GM19043 (cell line): Measurements from ENCODE around the gene AGTPBP1.

Experiments used
- ATAC-seq: cut with Tn5 transposase; IDR thresholded peaks from one replicate; pipeline ENCODE4 v1.9.1; 2021; ENCODE audit warnings: low read depth; ENCODE audit not compliant: unreplicated experiment

The AGTPBP1 gene

DNA sequence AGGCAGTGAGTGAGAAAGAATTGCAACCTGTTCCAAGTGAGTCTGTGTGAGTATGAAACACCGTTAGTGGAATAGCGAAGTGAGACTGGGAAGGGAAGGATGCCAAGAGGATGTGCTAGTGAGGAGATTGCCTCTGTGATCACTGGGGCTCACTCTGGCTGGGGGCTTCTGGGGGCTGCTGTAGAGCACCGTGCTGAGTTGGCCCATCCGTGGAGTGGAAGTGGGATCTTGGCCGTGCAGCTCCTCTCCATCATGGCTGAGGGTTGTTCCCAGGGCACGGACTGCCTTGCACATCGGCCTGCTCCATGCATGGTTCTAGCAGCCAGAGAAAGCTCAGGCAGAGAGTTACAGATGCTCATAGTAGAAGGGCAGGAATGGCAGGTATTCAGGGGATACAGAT, 236.1 kb downstream of the AGTPBP1 start:
- ATAC-seq = no peak

DNA sequence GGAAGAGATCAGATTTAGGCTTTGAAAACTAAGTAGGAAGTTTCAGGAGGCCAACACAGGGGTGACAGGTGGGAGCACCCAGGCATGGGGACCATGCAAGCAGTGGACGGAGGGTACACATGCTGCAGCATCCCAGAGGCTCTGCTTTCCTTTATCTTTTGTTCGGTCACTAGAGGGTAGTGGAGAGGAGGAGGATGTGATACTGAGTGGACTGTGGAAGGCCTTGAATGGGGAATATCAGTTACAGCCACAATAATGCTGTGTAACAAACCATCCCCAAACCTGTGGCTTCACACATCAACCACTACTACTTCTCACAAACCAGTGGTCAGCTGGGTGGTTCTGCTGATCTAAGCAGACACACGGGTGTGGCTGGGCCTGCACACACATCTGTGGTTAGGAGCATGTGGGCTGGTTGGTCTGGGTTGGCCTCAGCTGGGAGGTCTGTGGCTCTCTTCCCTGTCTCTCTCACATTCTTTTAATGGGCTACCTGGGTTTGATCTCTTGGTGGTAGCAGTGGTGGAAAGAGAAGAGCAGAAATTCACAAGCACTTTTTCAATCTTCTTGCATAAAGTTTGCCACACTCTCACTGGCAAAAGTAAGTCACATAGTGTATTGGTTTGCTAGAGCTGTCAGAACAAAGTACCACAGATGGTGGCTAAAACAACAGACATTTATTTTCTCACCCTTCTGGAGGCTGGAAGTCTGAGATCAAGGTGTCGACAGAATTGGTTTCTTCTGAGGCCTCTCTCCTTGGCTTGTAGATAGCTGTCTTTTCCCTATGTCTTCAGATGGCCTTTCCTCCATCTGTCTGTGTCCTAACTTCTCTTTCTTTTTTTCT, 238.7 kb downstream of the AGTPBP1 start:
- no peak for ATAC-seq

- ATAC-seq = no peak
Observed at GRCh38 chr9:85501882-85502281, 239.9 kb downstream of the AGTPBP1 start.

GRCh38 chr9:85501456-85501855, 240.3 kb downstream of the AGTPBP1 start:
- no peak for ATAC-seq
